NCI-H1092 (cell line): ENCODE measurements around the gene RPS6KA5.

Source experiments
- DNase-seq: peaks from one replicate; lab custom pipeline; 2025; lab: John Stamatoyannopoulos, UW

RPS6KA5 gene

GRCh38 chr14:90809530-90810312 lies 250.7 kb downstream of the RPS6KA5 start:
- no peak for DNase-seq

- no peak for DNase-seq
Measured at GRCh38 chr14:90808759-90809529, 251.5 kb downstream of the RPS6KA5 start.

- DNase-seq, result no peak
Measured at GRCh38 chr14:90807060-90807459, 253.4 kb downstream of the RPS6KA5 start.

GRCh38 chr14:90805662-90806540 lies 254.5 kb downstream of the RPS6KA5 start:
- no peak for DNase-seq

GRCh38 chr14:90805084-90805391 lies 255.4 kb downstream of the RPS6KA5 start:
- no peak for DNase-seq

- no peak for DNase-seq
Measured at GRCh38 chr14:90804292-90805083, 256.0 kb downstream of the RPS6KA5 start.

GRCh38 chr14:90803249-90803648 lies 257.2 kb downstream of the RPS6KA5 start:
- DNase-seq, result no peak

- DNase-seq, result no peak
Measured at GRCh38 chr14:90799420-90799819, 261.0 kb downstream of the RPS6KA5 start.

- DNase-seq, result no peak
Measured at GRCh38 chr14:90797919-90798318, 262.5 kb downstream of the RPS6KA5 start.
